ENCODE measurements around the gene TRIM32.

GRCh38 chr9:116700279-116700678, 13.2 kb downstream of the TRIM32 start:
- TF ChIP-seq ATF3 (IDR thresholded peaks at IDR 0.05) (no peak), CTCF (IDR thresholded peaks at IDR 0.05 in 2 of 3, conservative IDR thresholded peaks at IDR 0.05 in 1 of 3; ENCODE audit: borderline replicate concordance in 1 of 3, insufficient read depth in 1 of 3, low read depth in 2 of 3, low read length in 2 of 3) (no peak), SP1 (IDR thresholded peaks at IDR 0.05; ENCODE audit: low read depth) (no peak)
